Measurements from ENCODE around the gene PUM2. TPM values are rescaled to one million over a fixed set of nuclear protein-coding genes. Genes with fewer than 3 reads are reported as not detected.

Gene PUM2
- total RNA-seq, 1 experiment from 2014 or later: 112 TPM

- no peak for DNase-seq (ENCODE audit: low spot score)
- no peak overlapping the region for H3K4me3 ChIP-seq (ENCODE audit: low read depth, low read length, poor library complexity, severe bottlenecking)
Measured at GRCh38 chr2:20346565-20347381, 3.9 kb downstream of the PUM2 start.

GRCh38 chr2:20343128-20343527 lies 7.5 kb downstream of the PUM2 start:
- TF ChIP-seq CTCF (conservative IDR thresholded peaks at IDR 0.05; ENCODE audit: low read depth, low read length): no peak
- TF ChIP-seq EZH2 (IDR thresholded peaks at IDR 0.05; ENCODE audit: borderline replicate concordance, low read depth, low read length, poor library complexity, severe bottlenecking): no peak
- Histone ChIP-seq H3K4me3 (ENCODE audit: low read depth, low read length, poor library complexity, severe bottlenecking) (no peak overlapping the region), H3K36me3 (ENCODE audit: insufficient read depth, low read length, poor library complexity, severe bottlenecking) (no peaks in the 10 kb centered on the region), H3K9me3 (ENCODE audit: low read depth, low read length, poor library complexity, severe bottlenecking) (no peaks in the 10 kb centered on the region), H3K27me3 (replicated peaks; ENCODE audit: insufficient read depth, low read depth, low read length, poor library complexity) (no peaks in the 10 kb centered on the region), H3K27ac (ENCODE audit: low read depth, low read length, poor library complexity, severe bottlenecking) (no peak overlapping the region), H3K4me1 (ENCODE audit: insufficient read depth, low read length, poor library complexity, severe bottlenecking) (peaks cover 3% of the 10 kb centered on the region)
- intact Hi-C loops (cut with micrococcal nuclease; ENCODE audit: unreplicated experiment): no loop called here
- DNase-seq (ENCODE audit: low spot score): no peak
- ChIA-PET POLR2A (ENCODE audit: low non-redundant PET) (no interaction called here), CTCF (no interaction called here)
- BruUV-seq (replicated peaks): no TSS peak

More at GRCh38 chr2:20346565-20347381, 3.9 kb downstream of the PUM2 start:
- H3K27ac ChIP-seq (ENCODE audit: low read depth, low read length, poor library complexity, severe bottlenecking): no peak overlapping the region
- ChIA-PET POLR2A (ENCODE audit: low non-redundant PET) (interaction anchor here (0.6 kb wide), 1 partner anchor 8 kb away, joined by 3 read pairs; no protein-coding TSS in a partner anchor), CTCF (interaction anchor here (0.6 kb wide), 1 partner anchor 20 kb away, joined by 4 read pairs; no protein-coding TSS in a partner anchor)
- no peaks in the 10 kb centered on the region for H3K9me3 ChIP-seq (ENCODE audit: low read depth, low read length, poor library complexity, severe bottlenecking)
- TF ChIP-seq CTCF (conservative IDR thresholded peaks at IDR 0.05; ENCODE audit: low read depth, low read length): no peak
- TF ChIP-seq EZH2 (IDR thresholded peaks at IDR 0.05; ENCODE audit: borderline replicate concordance, low read depth, low read length, poor library complexity, severe bottlenecking): no peak
- BruUV-seq (replicated peaks): no TSS peak
- no peaks in the 10 kb centered on the region for H3K27me3 ChIP-seq (replicated peaks; ENCODE audit: insufficient read depth, low read depth, low read length, poor library complexity)
- H3K4me1 ChIP-seq (ENCODE audit: insufficient read depth, low read length, poor library complexity, severe bottlenecking): peaks cover 18% of the 10 kb centered on the region
- intact Hi-C loops (cut with micrococcal nuclease; ENCODE audit: unreplicated experiment): no loop called here
- H3K36me3 ChIP-seq (ENCODE audit: insufficient read depth, low read length, poor library complexity, severe bottlenecking): no peaks in the 10 kb centered on the region

GRCh38 chr2:20339012-20339411 lies 11.6 kb downstream of the PUM2 start:
- TF ChIP-seq CTCF (conservative IDR thresholded peaks at IDR 0.05; ENCODE audit: low read depth, low read length) (no peak), EZH2 (IDR thresholded peaks at IDR 0.05; ENCODE audit: borderline replicate concordance, low read depth, low read length, poor library complexity, severe bottlenecking) (no peak)
- Histone ChIP-seq H3K36me3 (ENCODE audit: insufficient read depth, low read length, poor library complexity, severe bottlenecking) (no peaks in the 10 kb centered on the region), H3K4me3 (ENCODE audit: low read depth, low read length, poor library complexity, severe bottlenecking) (no peak overlapping the region), H3K27ac (ENCODE audit: low read depth, low read length, poor library complexity, severe bottlenecking) (no peak overlapping the region), H3K4me1 (ENCODE audit: insufficient read depth, low read length, poor library complexity, severe bottlenecking) (peaks cover 9% of the 10 kb centered on the region), H3K9me3 (ENCODE audit: low read depth, low read length, poor library complexity, severe bottlenecking) (no peaks in the 10 kb centered on the region), H3K27me3 (replicated peaks; ENCODE audit: insufficient read depth, low read depth, low read length, poor library complexity) (no peaks in the 10 kb centered on the region)
- POLR2A ChIA-PET (ENCODE audit: low non-redundant PET): no interaction called here
- CTCF ChIA-PET: no interaction called here
- intact Hi-C loops (cut with micrococcal nuclease; ENCODE audit: unreplicated experiment): no loop called here
- BruUV-seq (replicated peaks): no TSS peak
- no peak for DNase-seq (ENCODE audit: low spot score)

Data from A673 (cell line).